ENCODE measurements around the gene TMEM53. TPM values are rescaled to one million over a fixed set of nuclear protein-coding genes. Genes with fewer than 3 reads are reported as not detected.

Gene TMEM53
- total RNA-seq, 1 experiment from 2014 or later: 22.9 TPM

GRCh38 chr1:44723064-44723463 is 48.8 kb upstream of the TMEM53 start:
- in situ Hi-C loops (cut with HindIII; ENCODE audit: low pct_unique_long_range_greater_than_20kb, low sequenced_read_pairs): no loop called here
- ATAC-seq: no peak
- ChIA-PET POLR2A (interaction anchor here (0.7 kb wide), 1 partner anchor 27 kb away, joined by 3 read pairs; no protein-coding TSS in a partner anchor), CTCF (interaction anchor here (0.7 kb wide), 1 partner anchor 224 kb away, joined by 3 read pairs; no protein-coding TSS in a partner anchor)
- TF ChIP-seq, protein P1, sequence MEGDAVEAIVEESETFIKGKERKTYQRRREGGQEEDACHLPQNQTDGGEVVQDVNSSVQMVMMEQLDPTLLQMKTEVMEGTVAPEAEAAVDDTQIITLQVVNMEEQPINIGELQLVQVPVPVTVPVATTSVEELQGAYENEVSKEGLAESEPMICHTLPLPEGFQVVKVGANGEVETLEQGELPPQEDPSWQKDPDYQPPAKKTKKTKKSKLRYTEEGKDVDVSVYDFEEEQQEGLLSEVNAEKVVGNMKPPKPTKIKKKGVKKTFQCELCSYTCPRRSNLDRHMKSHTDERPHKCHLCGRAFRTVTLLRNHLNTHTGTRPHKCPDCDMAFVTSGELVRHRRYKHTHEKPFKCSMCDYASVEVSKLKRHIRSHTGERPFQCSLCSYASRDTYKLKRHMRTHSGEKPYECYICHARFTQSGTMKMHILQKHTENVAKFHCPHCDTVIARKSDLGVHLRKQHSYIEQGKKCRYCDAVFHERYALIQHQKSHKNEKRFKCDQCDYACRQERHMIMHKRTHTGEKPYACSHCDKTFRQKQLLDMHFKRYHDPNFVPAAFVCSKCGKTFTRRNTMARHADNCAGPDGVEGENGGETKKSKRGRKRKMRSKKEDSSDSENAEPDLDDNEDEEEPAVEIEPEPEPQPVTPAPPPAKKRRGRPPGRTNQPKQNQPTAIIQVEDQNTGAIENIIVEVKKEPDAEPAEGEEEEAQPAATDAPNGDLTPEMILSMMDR (IDR thresholded peaks at IDR 0.05): no peak
- TF ChIP-seq POLR2AphosphoS5 (IDR thresholded peaks at IDR 0.05; ENCODE audit: low read depth, low read length) (no peak), TCF7L2 (IDR thresholded peaks at IDR 0.05; ENCODE audit: low read depth, low read length) (no peak), REST (IDR thresholded peaks at IDR 0.05; ENCODE audit: insufficient read depth in 1 of 2, low read depth in 2 of 2, low read length in 1 of 2) (no peak), SIN3A (IDR thresholded peaks at IDR 0.05; ENCODE audit: borderline replicate concordance, insufficient read depth, low read depth, low read length) (no peak)
- no TSS peak for BruUV-seq (replicated peaks)
- Histone ChIP-seq H3K4me1 (ENCODE audit: control insufficient read depth, insufficient read depth, low read length) (peaks cover 7% of the 10 kb centered on the region), H3K27ac (ENCODE audit: low read length) (no peak overlapping the region), H3K27me3 (ENCODE audit: control insufficient read depth, insufficient read depth, low read length) (no peaks in the 10 kb centered on the region), H3K9me3 (ENCODE audit: control insufficient read depth, insufficient read depth, low read depth, low read length) (no peaks in the 10 kb centered on the region), H3K4me3 (ENCODE audit: low read depth in 2 of 2, low read length in 2 of 2) (no peak overlapping the region), H3K36me3 (ENCODE audit: control insufficient read depth, insufficient read depth, low read length) (no peaks in the 10 kb centered on the region)
- intact Hi-C loops (cut with micrococcal nuclease; ENCODE audit: unreplicated experiment): no loop called here
- no peak for DNase-seq (ENCODE audit: low read depth, low spot score)

GRCh38 chr1:44721485-44722361 is 47.4 kb upstream of the TMEM53 start:
- Histone ChIP-seq H3K9me3 (ENCODE audit: control insufficient read depth, insufficient read depth, low read depth, low read length) (no peaks in the 10 kb centered on the region), H3K27me3 (ENCODE audit: control insufficient read depth, insufficient read depth, low read length) (no peaks in the 10 kb centered on the region), H3K36me3 (ENCODE audit: control insufficient read depth, insufficient read depth, low read length) (no peaks in the 10 kb centered on the region), H3K4me1 (ENCODE audit: control insufficient read depth, insufficient read depth, low read length) (peaks cover 7% of the 10 kb centered on the region), H3K27ac (ENCODE audit: low read length) (peak overlapping the region; percentile 97), H3K4me3 (ENCODE audit: low read depth in 2 of 2, low read length in 2 of 2) (no peak overlapping the region)
- BruUV-seq (replicated peaks): TSS peak; percentile 100
- ChIA-PET POLR2A (interaction anchor here (0.5 to 1.7 kb wide), 19 partner anchors 9 to 285 kb away, joined by 3 to 83 read pairs (median 4); partner anchors contain the start of genes PLK3, RNU5D-1 and RPS8), CTCF (interaction anchor here (0.6 to 1.1 kb wide), 2 partner anchors 9 to 15 kb away, joined by 3 to 9 read pairs; partner anchors contain the start of gene RNU5D-1)
- TF ChIP-seq SIN3A (IDR thresholded peaks at IDR 0.05; ENCODE audit: borderline replicate concordance, insufficient read depth, low read depth, low read length): peak; percentile 100
- peak; percentile 100 for TF ChIP-seq POLR2AphosphoS5 (IDR thresholded peaks at IDR 0.05; ENCODE audit: low read depth, low read length)
- peak in 1 of 2 experiments; percentile 46; a peak in 1 of 4 replicates for TF ChIP-seq REST (IDR thresholded peaks at IDR 0.05; ENCODE audit: insufficient read depth in 1 of 2, low read depth in 2 of 2, low read length in 1 of 2)
- TF ChIP-seq, protein P1 (IDR thresholded peaks at IDR 0.05): no peak
- peak; percentile 68 for TF ChIP-seq TCF7L2 (IDR thresholded peaks at IDR 0.05; ENCODE audit: low read depth, low read length)
- intact Hi-C loops (cut with micrococcal nuclease; ENCODE audit: unreplicated experiment): no loop called here
- ATAC-seq: peak; percentile 98
- in situ Hi-C loops (cut with HindIII; ENCODE audit: low pct_unique_long_range_greater_than_20kb, low sequenced_read_pairs): no loop called here
- DNase-seq (ENCODE audit: low read depth, low spot score): peak; percentile 98
